ENCODE data around the gene ACTN1. TPM values are rescaled to one million over a fixed set of nuclear protein-coding genes. Genes with fewer than 3 reads are reported as not detected.

ACTN1 gene
- 100 to 1,000 TPM in 1 of 2 donors, 10 to 100 TPM in 1; 73.3 to 182 TPM for total RNA-seq

GRCh38 chr14:68979021-68979721 lies at the start of gene ACTN1:
TSS of gene ACTN1 (minus strand) at chr14:68979302. CDS start at chr14:68979056, 246 bp downstream.

Small RNA genes within 50 kb of the gene (small RNA-seq; reads per million reads assigned to genes)
- gene BANF1P1 = 0 reads per million in 2 donors
- 0 reads per million in 2 donors for gene HMGN1P3
- 0 reads per million in 2 donors for gene RPS29P1

Other genes starting within 250 kb of the ACTN1 start
- gene ZFP36L1, start 186.2 kb downstream of the ACTN1 start, total RNA-seq = 10 to 100 TPM; 16.3 to 23.4 TPM
- gene DCAF5, start 173.8 kb upstream of the ACTN1 start, total RNA-seq = 10 to 100 TPM; 22.0 to 31.0 TPM
- gene EXD2, start 212.2 kb upstream of the ACTN1 start, total RNA-seq = 10 to 100 TPM; 19.3 to 21.6 TPM